Measurements from ENCODE around the gene MGME1. TPM values are rescaled to one million over a fixed set of nuclear protein-coding genes. Genes with fewer than 3 reads are reported as not detected.
A peak's percentile ranks its signal among the peaks of the same experiment; 100 is the strongest.

MGME1 gene
- total and polyA plus RNA-seq, 9 of the 15 experiments (the other 6 are each of a cell fraction or from before 2014, with no cell fraction given), result 13.4 to 45.1 (median 30.6) TPM

DNA sequence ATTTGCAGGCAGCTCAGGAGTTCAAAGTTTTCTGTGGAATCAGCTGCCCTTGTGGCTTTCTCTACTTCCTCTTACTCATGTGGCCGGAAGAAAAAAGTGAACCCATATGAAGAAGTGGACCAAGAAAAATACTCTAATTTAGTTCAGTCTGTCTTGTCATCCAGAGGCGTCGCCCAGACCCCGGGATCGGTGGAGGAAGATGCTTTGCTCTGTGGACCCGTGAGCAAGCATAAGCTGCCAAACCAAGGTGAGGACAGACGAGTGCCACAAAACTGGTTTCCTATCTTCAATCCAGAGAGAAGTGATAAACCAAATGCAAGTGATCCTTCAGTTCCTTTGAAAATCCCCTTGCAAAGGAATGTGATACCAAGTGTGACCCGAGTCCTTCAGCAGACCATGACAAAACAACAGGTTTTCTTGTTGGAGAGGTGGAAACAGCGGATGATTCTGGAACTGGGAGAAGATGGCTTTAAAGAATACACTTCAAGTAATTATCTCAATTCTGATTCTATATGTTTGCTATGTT, 1.1 kb downstream of the MGME1 start:
- no peak for FAIRE-seq
- Histone ChIP-seq H3K27ac (ENCODE audit: extremely low read depth, low read depth, low read length) (peak overlapping the region; percentile 100), H3K27me3 (ENCODE audit: control insufficient read depth in 2 of 2, insufficient read depth in 2 of 2, low read length in 2 of 2) (no peaks in the 10 kb centered on the region), H3K9me3 (replicated peaks; ENCODE audit: control insufficient read depth, insufficient read depth, low read depth, low read length) (no peaks in the 10 kb centered on the region), H2AFZ (ENCODE audit: low read depth, low read length) (no peak overlapping the region), H3K9me1 (ENCODE audit: control insufficient read depth, insufficient read depth, low read length) (no peaks in the 10 kb centered on the region), H3K36me3 (ENCODE audit: control insufficient read depth, insufficient read depth, low read length) (peaks cover 55% of the 10 kb centered on the region), H3K4me2 (ENCODE audit: insufficient read depth, low read length) (peak overlapping the region; percentile 96), H3K4me3 (peak overlapping the region; percentile 90), H3K4me1 (replicated peaks in 1 of 2; ENCODE audit: control insufficient read depth in 2 of 2, insufficient read depth in 2 of 2, low read length in 2 of 2) (peaks cover 0 to 11% of the 10 kb centered on the region in 2 experiments; a peak in 2 of 5 replicates), H4K20me1 (replicated peaks; ENCODE audit: control insufficient read depth, insufficient read depth, low read length) (peaks cover 3% of the 10 kb centered on the region; the same call in 1 of the 2 replicates), H3K79me2 (ENCODE audit: control insufficient read depth, insufficient read depth, low read length) (peaks cover 98% of the 10 kb centered on the region), H3K9ac (ENCODE audit: insufficient read depth in 1 of 2, low read depth in 2 of 2, low read length in 2 of 2) (peak overlapping the region; percentile 80 to 98)
- WGBS (ENCODE audit: insufficient coverage, low coverage, missing lambda C conversion rate), result 0% methylated on average over 9 of the region's 9 CpGs
- intact Hi-C loops (cut with micrococcal nuclease), result no loop called here
- DNase-seq (ENCODE audit: extremely low read depth in 1 of 4, low spot score in 3 of 4), result peak in 3 of 4 experiments; percentile 12 to 57 (median 32)
- ATAC-seq, result 0 out of 3 replicates have a peak, but pooled peaks have one; percentile 0
- ChIA-PET CTCF (ENCODE audit: low intra/inter-chr PET ratio) (no interaction called here), POLR2A (interaction anchor here (0.6 to 5.8 kb wide), 4 partner anchors 8 to 412 kb away, joined by 3 to 42 read pairs (median 4); no protein-coding TSS in a partner anchor)
- TSS peak; percentile 52 for BruUV-seq (replicated peaks)
- in situ Hi-C loops (cut with MboI), result no loop called here
- TF ChIP-seq HMGN3 (IDR thresholded peaks at IDR 0.05; ENCODE audit: borderline replicate concordance, extremely low read depth, insufficient read length, low read depth, low read length) (no peak), CTBP1 (IDR thresholded peaks at IDR 0.05; ENCODE audit: borderline replicate concordance) (peak; percentile 28; the same call in 1 of the 2 replicates), USF2 (CRISPR knock-in tag; IDR thresholded peaks at IDR 0.05) (no peak), USF1 (CRISPR knock-in tag; IDR thresholded peaks at IDR 0.05) (no peak), RBM22 (IDR thresholded peaks at IDR 0.05; ENCODE audit: low read depth, low read length, poor library complexity, severe bottlenecking) (no peak), ZNF655 (CRISPR knock-in tag; IDR thresholded peaks at IDR 0.05) (no peak), NR2C2 (CRISPR knock-in tag; IDR thresholded peaks at IDR 0.05) (no peak), NR2C2 (tag; IDR thresholded peaks at IDR 0.05) (0 out of 2 replicates have a peak, but pooled peaks have one; percentile 23), SPI1 (IDR thresholded peaks at IDR 0.05; ENCODE audit: borderline replicate concordance, low read depth, low read length) (0 out of 2 replicates have a peak, but pooled peaks have one; percentile 20), ELF1 (tag; IDR thresholded peaks at IDR 0.05) (peak; percentile 57)
- TF ChIP-seq, protein P1, sequence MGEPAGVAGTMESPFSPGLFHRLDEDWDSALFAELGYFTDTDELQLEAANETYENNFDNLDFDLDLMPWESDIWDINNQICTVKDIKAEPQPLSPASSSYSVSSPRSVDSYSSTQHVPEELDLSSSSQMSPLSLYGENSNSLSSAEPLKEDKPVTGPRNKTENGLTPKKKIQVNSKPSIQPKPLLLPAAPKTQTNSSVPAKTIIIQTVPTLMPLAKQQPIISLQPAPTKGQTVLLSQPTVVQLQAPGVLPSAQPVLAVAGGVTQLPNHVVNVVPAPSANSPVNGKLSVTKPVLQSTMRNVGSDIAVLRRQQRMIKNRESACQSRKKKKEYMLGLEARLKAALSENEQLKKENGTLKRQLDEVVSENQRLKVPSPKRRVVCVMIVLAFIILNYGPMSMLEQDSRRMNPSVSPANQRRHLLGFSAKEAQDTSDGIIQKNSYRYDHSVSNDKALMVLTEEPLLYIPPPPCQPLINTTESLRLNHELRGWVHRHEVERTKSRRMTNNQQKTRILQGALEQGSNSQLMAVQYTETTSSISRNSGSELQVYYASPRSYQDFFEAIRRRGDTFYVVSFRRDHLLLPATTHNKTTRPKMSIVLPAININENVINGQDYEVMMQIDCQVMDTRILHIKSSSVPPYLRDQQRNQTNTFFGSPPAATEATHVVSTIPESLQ (CRISPR knock-in tag; IDR thresholded peaks at IDR 0.05), result no peak
